ENCODE data around the gene CNTN4. TPM values are rescaled to one million over a fixed set of nuclear protein-coding genes. Genes with fewer than 3 reads are reported as not detected.

Gene CNTN4
- total RNA-seq, 1 experiment from 2014 or later = 5.7 TPM

- Histone ChIP-seq H3K27ac (ENCODE audit: low read depth, low read length, poor library complexity, severe bottlenecking) (no peak overlapping the region), H3K4me3 (ENCODE audit: low read depth, low read length, poor library complexity, severe bottlenecking) (no peak overlapping the region), H3K4me1 (ENCODE audit: insufficient read depth, low read length, poor library complexity, severe bottlenecking) (no peaks in the 10 kb centered on the region), H3K27me3 (replicated peaks; ENCODE audit: insufficient read depth, low read depth, low read length, poor library complexity) (no peaks in the 10 kb centered on the region), H3K9me3 (ENCODE audit: low read depth, low read length, poor library complexity, severe bottlenecking) (peaks cover 4% of the 10 kb centered on the region), H3K36me3 (ENCODE audit: insufficient read depth, low read length, poor library complexity, severe bottlenecking) (no peaks in the 10 kb centered on the region)
- BruUV-seq (replicated peaks) = no TSS peak
- no peak for TF ChIP-seq EZH2 (IDR thresholded peaks at IDR 0.05; ENCODE audit: borderline replicate concordance, low read depth, low read length, poor library complexity, severe bottlenecking)
- no peak for TF ChIP-seq CTCF (conservative IDR thresholded peaks at IDR 0.05; ENCODE audit: low read depth, low read length)
- POLR2A ChIA-PET (ENCODE audit: low non-redundant PET) = no interaction called here
- intact Hi-C loops (cut with micrococcal nuclease; ENCODE audit: unreplicated experiment) = no loop called here
- no peak for DNase-seq (ENCODE audit: low spot score)
- CTCF ChIA-PET = no interaction called here
These were observed 598.9 kb downstream of the CNTN4 start for GRCh38 chr3:2697589-2697988.

- intact Hi-C loops (cut with micrococcal nuclease; ENCODE audit: unreplicated experiment) = no loop called here
- Histone ChIP-seq H3K27me3 (replicated peaks; ENCODE audit: insufficient read depth, low read depth, low read length, poor library complexity) (no peaks in the 10 kb centered on the region), H3K4me1 (ENCODE audit: insufficient read depth, low read length, poor library complexity, severe bottlenecking) (no peaks in the 10 kb centered on the region), H3K36me3 (ENCODE audit: insufficient read depth, low read length, poor library complexity, severe bottlenecking) (no peaks in the 10 kb centered on the region), H3K9me3 (ENCODE audit: low read depth, low read length, poor library complexity, severe bottlenecking) (no peaks in the 10 kb centered on the region), H3K4me3 (ENCODE audit: low read depth, low read length, poor library complexity, severe bottlenecking) (no peak overlapping the region), H3K27ac (ENCODE audit: low read depth, low read length, poor library complexity, severe bottlenecking) (no peak overlapping the region)
- no peak for TF ChIP-seq CTCF (conservative IDR thresholded peaks at IDR 0.05; ENCODE audit: low read depth, low read length)
- no peak for TF ChIP-seq EZH2 (IDR thresholded peaks at IDR 0.05; ENCODE audit: borderline replicate concordance, low read depth, low read length, poor library complexity, severe bottlenecking)
- CTCF ChIA-PET = no interaction called here
- DNase-seq (ENCODE audit: low spot score) = no peak
- BruUV-seq (replicated peaks) = no TSS peak
- POLR2A ChIA-PET (ENCODE audit: low non-redundant PET) = no interaction called here
These were observed 602.8 kb downstream of the CNTN4 start for GRCh38 chr3:2701471-2701870.

DNA sequence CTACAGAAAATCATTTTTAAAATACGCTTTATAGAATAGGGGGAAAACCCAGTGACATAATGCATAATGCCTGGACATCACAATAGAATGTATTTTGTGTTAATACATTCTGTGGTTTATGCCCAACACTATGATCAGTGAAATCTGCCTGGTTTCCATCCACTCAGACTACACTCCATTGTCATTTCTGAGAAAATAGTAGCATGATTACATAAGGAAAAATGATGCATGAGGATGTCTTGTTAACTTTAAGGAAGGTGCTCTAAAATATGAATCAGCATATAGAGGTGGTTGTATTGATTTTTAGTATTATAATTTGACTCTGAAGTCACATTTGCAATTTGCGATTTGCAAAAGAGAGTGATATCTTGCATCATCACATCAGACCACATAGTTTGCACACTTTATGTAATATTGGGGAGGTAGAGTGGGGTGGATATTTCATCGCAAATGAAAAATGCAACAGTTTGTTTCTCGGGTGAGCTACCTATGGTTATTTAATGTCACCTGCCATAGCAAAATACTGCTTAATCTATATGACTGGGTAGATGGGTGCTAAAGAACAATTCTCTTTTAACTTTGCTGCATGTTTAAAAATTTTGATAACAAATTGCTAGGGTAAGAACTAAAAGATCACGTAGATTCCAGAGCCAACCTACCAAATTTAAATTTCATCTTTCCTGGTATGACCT, 607.6 kb downstream of the CNTN4 start:
- intact Hi-C loops (cut with micrococcal nuclease; ENCODE audit: unreplicated experiment) = no loop called here
- H3K27me3 ChIP-seq (replicated peaks; ENCODE audit: insufficient read depth, low read depth, low read length, poor library complexity) = no peaks in the 10 kb centered on the region
- ChIA-PET CTCF (no interaction called here), POLR2A (ENCODE audit: low non-redundant PET) (no interaction called here)
- TF ChIP-seq CTCF (conservative IDR thresholded peaks at IDR 0.05; ENCODE audit: low read depth, low read length) (no peak), EZH2 (IDR thresholded peaks at IDR 0.05; ENCODE audit: borderline replicate concordance, low read depth, low read length, poor library complexity, severe bottlenecking) (no peak)
- no peak overlapping the region for H3K27ac ChIP-seq (ENCODE audit: low read depth, low read length, poor library complexity, severe bottlenecking)
- DNase-seq (ENCODE audit: low spot score) = no peak
- H3K4me3 ChIP-seq (ENCODE audit: low read depth, low read length, poor library complexity, severe bottlenecking) = no peak overlapping the region
- no peaks in the 10 kb centered on the region for H3K9me3 ChIP-seq (ENCODE audit: low read depth, low read length, poor library complexity, severe bottlenecking)
- H3K36me3 ChIP-seq (ENCODE audit: insufficient read depth, low read length, poor library complexity, severe bottlenecking) = no peaks in the 10 kb centered on the region
- H3K4me1 ChIP-seq (ENCODE audit: insufficient read depth, low read length, poor library complexity, severe bottlenecking) = no peaks in the 10 kb centered on the region
- no TSS peak for BruUV-seq (replicated peaks)

Data from A673 (cell line).